H1 (cell line): Measurements from ENCODE around the gene SF3A2.

Source experiments
- ASH2L ChIP-seq: fragments of 200-600, 300-600 bp; sonication (generic); IDR thresholded peaks from one replicate; pipeline ENCODE4 v1.7.1; 2017; ENCODE audit warnings: low read length
- GTF2F1 ChIP-seq: IDR thresholded peaks from 2 replicates; pipeline ENCODE4 v1.6.1; 2012; ENCODE audit warnings: low read depth, low read length, improper control_type of control experiment, borderline replicate concordance
- NRF1 ChIP-seq: IDR thresholded peaks from 2 replicates; pipeline ENCODE4 v1.6.1; 2011; ENCODE audit warnings: mild to moderate bottlenecking, low read depth, low read length, improper control_type of control experiment
- TAF1 ChIP-seq: IDR thresholded peaks from 2 replicates; pipeline ENCODE4 v1.6.1; 2011; ENCODE audit warnings: mild to moderate bottlenecking, low read depth, low read length
- TF ChIP-seq, protein P1 (sequence below), 3 experiments: IDR thresholded peaks; 1 replicate in 2 of 3; 2 replicates in 1 of 3; pipeline versions ENCODE4 v1.5.1 to v1.6.1; 2011; ENCODE audit warnings: low read length in 3 of 3, mild to moderate bottlenecking in 3 of 3, inconsistent platforms in 2 of 3, low read depth in 1 of 3, moderate library complexity in 1 of 3; ENCODE audit not compliant: insufficient read depth in 1 of 3; ENCODE audit errors: control extremely low read depth in 1 of 3

DNA sequence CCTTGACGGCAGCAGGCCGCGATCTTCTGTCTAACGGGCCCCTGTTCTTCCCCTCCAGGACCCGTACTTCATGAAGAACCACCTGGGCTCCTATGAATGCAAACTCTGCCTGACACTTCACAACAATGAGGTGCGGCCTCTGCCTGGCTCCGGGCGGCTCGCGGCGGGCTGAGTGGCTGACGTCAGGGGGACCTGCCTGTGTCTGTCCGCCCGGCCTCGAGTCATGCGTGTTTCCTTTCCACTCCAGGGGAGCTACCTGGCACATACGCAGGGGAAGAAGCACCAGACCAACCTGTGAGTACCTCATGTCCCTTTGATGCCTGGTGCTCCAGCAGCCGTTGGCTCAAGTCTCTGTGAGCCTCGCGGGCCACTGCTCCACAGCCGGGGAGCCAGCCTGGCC is 7.9 kb downstream of the SF3A2 start:
- TF ChIP-seq NRF1, result no peak
- no peak for TF ChIP-seq TAF1
- TF ChIP-seq ASH2L, result no peak
- TF ChIP-seq, protein P1, sequence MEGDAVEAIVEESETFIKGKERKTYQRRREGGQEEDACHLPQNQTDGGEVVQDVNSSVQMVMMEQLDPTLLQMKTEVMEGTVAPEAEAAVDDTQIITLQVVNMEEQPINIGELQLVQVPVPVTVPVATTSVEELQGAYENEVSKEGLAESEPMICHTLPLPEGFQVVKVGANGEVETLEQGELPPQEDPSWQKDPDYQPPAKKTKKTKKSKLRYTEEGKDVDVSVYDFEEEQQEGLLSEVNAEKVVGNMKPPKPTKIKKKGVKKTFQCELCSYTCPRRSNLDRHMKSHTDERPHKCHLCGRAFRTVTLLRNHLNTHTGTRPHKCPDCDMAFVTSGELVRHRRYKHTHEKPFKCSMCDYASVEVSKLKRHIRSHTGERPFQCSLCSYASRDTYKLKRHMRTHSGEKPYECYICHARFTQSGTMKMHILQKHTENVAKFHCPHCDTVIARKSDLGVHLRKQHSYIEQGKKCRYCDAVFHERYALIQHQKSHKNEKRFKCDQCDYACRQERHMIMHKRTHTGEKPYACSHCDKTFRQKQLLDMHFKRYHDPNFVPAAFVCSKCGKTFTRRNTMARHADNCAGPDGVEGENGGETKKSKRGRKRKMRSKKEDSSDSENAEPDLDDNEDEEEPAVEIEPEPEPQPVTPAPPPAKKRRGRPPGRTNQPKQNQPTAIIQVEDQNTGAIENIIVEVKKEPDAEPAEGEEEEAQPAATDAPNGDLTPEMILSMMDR (IDR thresholded peaks at IDR 0.05; ENCODE audit: control extremely low read depth in 1 of 3, insufficient read depth in 1 of 3, low read depth in 1 of 3, low read length in 3 of 3), result no peak
- no peak for TF ChIP-seq GTF2F1
